NCI-H69 (cell line): ENCODE data around the gene CHL1.

Experiments used
- DNase-seq: peaks from one replicate; lab custom pipeline; 2025; lab: John Stamatoyannopoulos, UW

CHL1 gene

DNA sequence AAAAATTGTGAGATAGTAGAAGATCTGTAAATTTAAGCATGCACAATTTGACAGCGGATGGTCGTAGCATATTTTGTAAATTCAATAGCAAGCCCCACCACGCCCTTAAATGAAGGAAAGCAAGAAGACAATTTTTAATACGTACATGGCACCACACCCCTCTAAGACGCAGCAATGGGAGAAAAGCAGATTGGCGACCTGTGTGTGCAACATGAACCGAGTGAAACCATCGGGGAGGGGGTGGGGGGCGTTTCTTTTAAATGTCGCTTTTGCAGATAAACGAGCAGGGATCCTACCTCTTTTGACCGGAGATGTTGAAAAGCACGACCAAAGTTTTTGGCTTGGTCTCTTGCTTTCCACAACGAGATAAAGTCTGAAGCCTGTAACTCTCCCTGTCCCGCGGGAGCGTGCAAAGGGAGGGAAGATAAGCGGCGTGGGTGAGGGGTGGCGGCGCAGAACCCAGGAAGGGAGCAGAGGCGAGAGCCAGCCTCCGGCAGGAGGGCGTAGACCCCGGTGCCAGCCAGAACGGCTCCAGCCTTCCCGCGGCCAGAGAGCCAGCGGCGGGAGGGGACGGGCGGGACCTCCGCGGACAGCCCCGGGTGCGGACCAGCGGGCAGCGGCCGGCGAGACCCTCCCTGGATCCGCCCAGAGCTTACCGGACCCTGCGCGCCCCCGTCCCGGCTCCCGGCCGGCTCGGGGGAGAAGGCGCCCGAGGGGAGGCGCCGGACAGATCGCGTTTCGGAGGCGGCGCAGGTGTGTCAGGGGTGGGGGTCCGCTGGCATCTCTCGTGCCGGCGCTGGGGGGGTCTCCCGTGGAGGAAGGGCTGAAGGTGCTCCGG lies at the start of gene CHL1:
Gene CHL1 (plus strand): TSS at position 453 of the 838 bp plus-strand sequence. CDS start 123,014 bp downstream, outside the sequence.
- peak; percentile 59 for DNase-seq

GRCh38 chr3:151614-152189 lies 44.9 kb upstream of the CHL1 start:
- no peak for DNase-seq

GRCh38 chr3:159974-160373 lies 36.6 kb upstream of the CHL1 start:
- DNase-seq: no peak

DNA sequence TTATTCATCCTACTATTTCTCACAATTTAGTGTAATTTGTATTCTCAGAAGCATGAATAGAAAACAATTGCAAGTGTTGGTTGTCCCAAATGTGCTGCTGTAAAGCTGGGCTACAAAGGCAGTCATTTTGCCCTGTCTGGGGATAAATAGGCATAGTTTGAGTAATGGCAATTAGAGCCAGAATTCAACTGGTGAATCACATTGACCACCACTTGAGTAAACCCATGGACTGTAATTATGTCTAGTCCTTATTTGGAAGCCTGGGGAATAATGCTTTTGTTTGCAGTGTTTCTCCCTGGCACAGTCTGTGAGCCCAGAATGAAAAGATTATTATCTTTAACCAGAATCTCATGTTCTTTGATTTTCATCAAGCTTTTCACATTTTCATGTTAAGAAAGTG lies 30.5 kb upstream of the CHL1 start:
- DNase-seq: peak; percentile 89

- no peak for DNase-seq
Observed at GRCh38 chr3:166799-167198, 29.8 kb upstream of the CHL1 start.

GRCh38 chr3:173886-174285 lies 22.7 kb upstream of the CHL1 start:
- DNase-seq: peak; percentile 53

GRCh38 chr3:184976-185375 lies 11.6 kb upstream of the CHL1 start:
- no peak for DNase-seq

- DNase-seq: no peak
Observed at GRCh38 chr3:192215-192929, 4.2 kb upstream of the CHL1 start.

- no peak for DNase-seq
Observed at GRCh38 chr3:194001-194400, 2.6 kb upstream of the CHL1 start.

- no peak for DNase-seq
Observed at GRCh38 chr3:194421-194820, 2.1 kb upstream of the CHL1 start.

DNA sequence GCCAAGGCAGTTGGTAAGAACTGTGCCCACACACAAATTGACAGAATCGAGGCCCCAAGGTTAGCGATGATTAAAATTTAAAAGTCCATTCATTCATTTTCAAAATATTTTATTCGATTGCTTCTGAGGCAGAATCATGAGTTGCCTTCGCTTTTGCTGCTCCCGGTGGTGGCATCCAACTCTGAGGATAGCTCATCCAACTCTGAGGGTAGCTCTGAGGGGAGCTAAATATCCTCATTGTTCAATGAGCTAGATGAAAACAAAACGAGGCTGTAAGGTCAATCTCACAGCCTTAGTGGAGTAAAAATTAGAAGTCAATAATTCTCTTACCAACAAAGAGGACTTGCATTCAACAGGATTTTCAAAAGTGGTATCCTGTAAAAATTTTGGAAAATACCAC lies 897 bp upstream of the CHL1 start:
- peak; percentile 15 for DNase-seq

GRCh38 chr3:197149-197827 lies 725 bp downstream of the CHL1 start:
- DNase-seq: peak; percentile 48

- DNase-seq: peak; percentile 67
Observed at GRCh38 chr3:197828-198491, 1.4 kb downstream of the CHL1 start.

DNA sequence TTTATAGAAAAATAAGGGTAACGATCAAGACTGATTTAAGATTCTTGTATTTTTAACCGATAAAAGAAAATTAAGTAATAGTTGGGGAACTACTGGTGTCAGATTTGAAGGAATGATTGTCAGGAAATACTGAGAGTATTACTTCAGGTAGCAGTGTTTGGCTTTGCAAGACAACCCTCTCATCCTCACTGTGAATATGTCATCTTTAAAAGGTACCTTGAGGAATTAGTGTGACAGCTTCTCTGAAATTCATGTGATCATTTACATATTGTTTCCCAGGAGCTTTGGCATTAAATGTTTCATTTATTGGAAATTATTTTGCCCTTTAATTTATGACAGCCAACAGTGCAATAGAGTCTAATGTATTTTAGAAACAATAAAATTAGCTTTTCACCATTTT lies 3.3 kb downstream of the CHL1 start:
- no peak for DNase-seq

DNA sequence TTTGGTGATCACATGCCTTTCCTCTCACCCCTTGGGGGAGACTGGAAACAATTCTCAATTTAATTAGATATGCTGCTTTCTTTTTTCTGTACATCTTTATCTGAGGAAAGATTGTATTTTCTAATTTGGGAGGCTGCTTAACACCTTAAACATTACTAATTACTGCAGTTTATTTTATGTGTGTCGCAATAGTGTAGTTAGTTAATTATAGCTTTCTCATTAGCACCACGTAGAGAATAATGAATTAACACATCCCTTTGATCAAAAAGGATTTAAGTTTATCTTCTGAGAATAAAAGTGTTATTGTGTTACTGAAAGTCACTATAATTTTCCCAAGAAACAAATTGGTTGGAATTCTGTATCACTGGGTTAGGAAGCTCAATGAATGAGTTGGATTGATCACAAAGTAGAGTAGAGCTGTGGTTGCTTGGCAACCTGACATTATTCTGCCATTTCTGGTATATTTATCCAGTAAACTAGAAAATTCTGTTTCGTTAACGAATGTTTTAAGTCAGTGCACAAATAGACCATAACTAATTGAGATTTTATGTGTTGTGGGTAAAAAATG lies 4.3 kb downstream of the CHL1 start:
- DNase-seq: no peak

GRCh38 chr3:204102-204501 lies 7.5 kb downstream of the CHL1 start:
- no peak for DNase-seq

DNA sequence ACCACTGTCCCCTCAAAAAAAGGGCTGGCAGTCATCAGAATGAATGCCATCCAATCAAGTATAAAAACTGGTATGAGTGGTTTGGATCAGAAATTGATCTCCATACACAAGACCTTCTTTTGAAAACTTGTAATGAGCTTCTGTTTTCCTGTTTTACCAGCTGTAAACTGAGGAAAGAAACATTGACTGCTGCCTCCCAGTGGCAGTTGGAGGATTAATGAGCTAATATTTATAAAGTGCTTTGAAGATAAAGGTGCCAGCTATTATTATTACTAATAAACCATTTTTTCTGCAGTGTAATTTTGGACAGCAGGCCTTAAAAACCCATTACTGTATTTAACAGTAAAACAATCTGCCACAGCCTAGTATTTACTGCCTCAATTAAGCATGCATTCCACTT lies 11.4 kb downstream of the CHL1 start:
- peak; percentile 2 for DNase-seq

DNA sequence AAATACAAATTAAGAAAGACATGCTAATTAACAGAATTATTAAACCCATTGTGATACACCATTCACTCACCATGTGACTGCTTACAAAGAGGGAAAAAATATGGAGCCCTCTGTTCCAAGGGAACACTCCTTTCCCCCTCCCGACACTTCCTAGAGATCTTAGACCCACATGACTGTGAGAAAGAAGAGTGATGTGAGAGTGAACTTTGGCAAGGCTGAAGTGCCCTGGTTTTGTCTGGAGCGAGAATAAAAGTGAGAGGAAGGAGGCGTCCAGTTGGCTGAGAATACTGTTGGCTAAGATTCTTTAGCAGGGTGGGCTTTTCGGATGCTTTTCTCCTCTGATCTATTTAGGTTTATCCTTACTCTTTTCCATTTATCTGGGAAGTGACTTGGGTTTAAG lies 14.1 kb downstream of the CHL1 start:
- DNase-seq: no peak

- DNase-seq: no peak
Observed at GRCh38 chr3:212432-212831, 15.9 kb downstream of the CHL1 start.

GRCh38 chr3:217099-217813 lies 20.7 kb downstream of the CHL1 start:
- peak; percentile 1 for DNase-seq

- no peak for DNase-seq
Observed at GRCh38 chr3:217948-218347, 21.4 kb downstream of the CHL1 start.
